Vagina (tissue), 2 donors: ENCODE measurements around the gene VTCN1. TPM values are rescaled to one million over a fixed set of nuclear protein-coding genes. Genes with fewer than 3 reads are reported as not detected.

ENCODE experiments used
- DNase-seq, 2 donors: peaks; one replicate each; pipeline ENCODE4 v3.0.0-alpha.2; 2017; ENCODE audit errors: extremely low spot score in 2 of 2
- H3K27ac ChIP-seq: fragments of 200-600 bp; sonication (generic); one replicate; pipeline ENCODE4 v1.5.1; 2019
- H3K27me3 ChIP-seq: fragments of 200-600 bp; sonication (generic); one replicate; pipeline ENCODE4 v1.5.1; 2019
- H3K36me3 ChIP-seq, 2 donors: fragments of 200-600 bp; sonication (generic); one replicate each; pipeline ENCODE4 v1.5.1; 2017 to 2019
- H3K4me1 ChIP-seq: fragments of 200-600 bp; sonication (generic); one replicate; pipeline ENCODE4 v1.5.1; 2019
- H3K4me3 ChIP-seq, 2 donors: fragments of 200-600 bp; sonication (generic); 1 replicate in 1 of 2; 2 replicates in 1 of 2; pipeline ENCODE4 v1.5.1; 2016 to 2019
- H3K9me3 ChIP-seq: fragments of 200-600 bp; sonication (generic); one replicate; pipeline ENCODE4 v1.5.1; 2019
- POLR2A ChIP-seq, 2 donors: fragments of 450-650 bp; IDR thresholded peaks; one replicate each; pipeline ENCODE4 v1.6.1; 2017; ENCODE audit warnings: antibody characterized with exemption in 2 of 2, mild to moderate bottlenecking in 2 of 2, moderate library complexity in 2 of 2
- POLR2AphosphoS5 ChIP-seq, 2 donors: sonication (generic); formaldehyde crosslinking; IDR thresholded peaks; one replicate each; pipeline ENCODE4 v1.9.0; 2017; ENCODE audit warnings: antibody characterized with exemption in 2 of 2, mild to moderate bottlenecking in 2 of 2, low read depth in 1 of 2; ENCODE audit not compliant: insufficient read depth in 1 of 2
- intact Hi-C: fragments of 100-400 bp; cut with DNase I; formaldehyde crosslinking; loops from one replicate; pipeline ENCODE4 v1.15.1; 2023
- total RNA-seq: library from RNA; depleted of rRNA; stranded (reverse); fragments of >200 nt; gene quantifications from one replicate; pipeline ENCODE4 v1.2.3, GENCODE V29; 2016
- TF ChIP-seq, protein P1 (sequence below), 3 experiments: fragments of 450-650 bp in 2 of 3; fragments of 200-600 bp in 1 of 3; sonication (generic) in 1 of 3; IDR thresholded peaks; one replicate each; pipeline ENCODE4 v1.5.1; 2017 to 2019; ENCODE audit warnings: antibody characterized with exemption in 3 of 3, mild to moderate bottlenecking in 2 of 3, moderate library complexity in 2 of 3

The VTCN1 gene
- total RNA-seq, 1 donor from 2014 or later, result not detected

DNA sequence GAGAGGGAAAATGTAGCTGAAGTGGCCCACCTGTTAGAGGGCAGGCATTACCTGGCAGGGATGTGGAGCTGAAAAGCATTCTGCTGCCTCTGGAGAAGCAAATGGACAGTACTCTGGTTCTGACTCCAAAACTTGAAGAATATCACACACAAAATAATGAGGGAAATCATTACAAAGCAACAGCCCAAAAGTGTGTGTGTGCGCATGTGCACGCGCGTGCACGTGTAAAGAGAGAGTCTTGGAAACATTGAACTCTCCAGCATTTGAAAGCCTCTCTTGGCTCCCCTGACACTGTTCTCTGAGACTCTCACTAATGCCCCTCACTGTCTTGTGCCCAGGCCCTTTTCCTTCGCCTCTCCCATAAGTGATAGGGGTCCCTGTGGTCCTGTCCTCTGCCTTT lies 2.3 kb upstream of the VTCN1 start:
- Histone ChIP-seq H3K4me1 (no peaks in the 10 kb centered on the region), H3K27me3 (no peaks in the 10 kb centered on the region), H3K27ac (no peak overlapping the region), H3K9me3 (no peaks in the 10 kb centered on the region), H3K4me3 (no peak overlapping the region), H3K36me3 (no peaks in the 10 kb centered on the region)
- DNase-seq, result no peak
- intact Hi-C loops, result no loop called here
- no peak for TF ChIP-seq POLR2AphosphoS5 (IDR thresholded peaks at IDR 0.05; ENCODE audit: insufficient read depth in 1 of 2, low read depth in 1 of 2)

DNA sequence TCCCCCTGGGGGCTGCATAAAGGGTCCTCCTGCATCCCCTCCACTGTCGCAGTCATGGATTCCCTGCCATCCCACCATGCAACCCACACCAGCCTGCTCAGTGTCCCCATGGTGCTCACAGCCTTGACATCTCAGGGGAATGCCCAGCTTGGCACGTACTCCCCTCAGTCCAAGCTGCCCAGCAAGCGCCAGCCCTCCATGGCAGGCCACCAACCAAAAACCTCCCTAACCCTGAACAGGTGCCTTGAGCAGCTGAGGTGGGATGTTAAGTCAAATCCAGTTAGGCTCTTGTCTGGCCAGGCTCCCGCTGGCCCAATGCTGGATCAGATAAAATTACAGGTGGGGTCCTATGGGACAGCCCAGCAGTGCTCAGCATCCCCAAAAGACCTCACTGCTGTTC lies 341 bp downstream of the VTCN1 start:
- no peak for DNase-seq
- Histone ChIP-seq H3K27me3 (no peaks in the 10 kb centered on the region), H3K36me3 (no peaks in the 10 kb centered on the region), H3K4me1 (no peaks in the 10 kb centered on the region), H3K27ac (no peak overlapping the region), H3K4me3 (no peak overlapping the region), H3K9me3 (no peaks in the 10 kb centered on the region)
- TF ChIP-seq POLR2A (IDR thresholded peaks at IDR 0.05) (no peak), POLR2AphosphoS5 (IDR thresholded peaks at IDR 0.05; ENCODE audit: insufficient read depth in 1 of 2, low read depth in 1 of 2) (no peak)
- TF ChIP-seq, protein P1, sequence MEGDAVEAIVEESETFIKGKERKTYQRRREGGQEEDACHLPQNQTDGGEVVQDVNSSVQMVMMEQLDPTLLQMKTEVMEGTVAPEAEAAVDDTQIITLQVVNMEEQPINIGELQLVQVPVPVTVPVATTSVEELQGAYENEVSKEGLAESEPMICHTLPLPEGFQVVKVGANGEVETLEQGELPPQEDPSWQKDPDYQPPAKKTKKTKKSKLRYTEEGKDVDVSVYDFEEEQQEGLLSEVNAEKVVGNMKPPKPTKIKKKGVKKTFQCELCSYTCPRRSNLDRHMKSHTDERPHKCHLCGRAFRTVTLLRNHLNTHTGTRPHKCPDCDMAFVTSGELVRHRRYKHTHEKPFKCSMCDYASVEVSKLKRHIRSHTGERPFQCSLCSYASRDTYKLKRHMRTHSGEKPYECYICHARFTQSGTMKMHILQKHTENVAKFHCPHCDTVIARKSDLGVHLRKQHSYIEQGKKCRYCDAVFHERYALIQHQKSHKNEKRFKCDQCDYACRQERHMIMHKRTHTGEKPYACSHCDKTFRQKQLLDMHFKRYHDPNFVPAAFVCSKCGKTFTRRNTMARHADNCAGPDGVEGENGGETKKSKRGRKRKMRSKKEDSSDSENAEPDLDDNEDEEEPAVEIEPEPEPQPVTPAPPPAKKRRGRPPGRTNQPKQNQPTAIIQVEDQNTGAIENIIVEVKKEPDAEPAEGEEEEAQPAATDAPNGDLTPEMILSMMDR (IDR thresholded peaks at IDR 0.05), result no peak
- intact Hi-C loops, result no loop called here

DNA sequence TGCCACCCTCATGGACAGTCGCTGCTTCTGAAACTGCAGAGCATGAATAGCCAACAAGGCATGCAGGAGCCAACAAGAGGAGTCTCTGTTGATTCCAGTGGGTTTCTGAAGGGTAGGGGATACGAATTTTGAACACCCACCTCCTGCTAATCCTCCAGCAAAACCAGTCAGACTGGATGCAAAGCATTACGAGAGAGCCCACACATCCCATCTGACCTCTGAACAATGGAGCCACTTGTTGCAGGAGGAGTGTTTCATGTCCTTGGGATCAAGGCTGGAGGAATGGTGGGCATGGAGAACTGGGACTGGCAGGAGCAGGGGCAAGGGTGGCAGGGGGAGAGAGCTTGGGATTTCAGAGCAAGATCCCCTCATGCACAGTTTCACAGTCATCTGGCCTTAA lies 1.6 kb downstream of the VTCN1 start:
- no peaks in the 10 kb centered on the region for H3K4me1 ChIP-seq
- no peaks in the 10 kb centered on the region for H3K36me3 ChIP-seq
- H3K27ac ChIP-seq, result no peak overlapping the region
- intact Hi-C loops, result no loop called here
- no peaks in the 10 kb centered on the region for H3K9me3 ChIP-seq
- TF ChIP-seq POLR2AphosphoS5 (IDR thresholded peaks at IDR 0.05; ENCODE audit: insufficient read depth in 1 of 2, low read depth in 1 of 2), result no peak
- no peak for DNase-seq
- H3K27me3 ChIP-seq, result no peaks in the 10 kb centered on the region
- H3K4me3 ChIP-seq, result no peak overlapping the region

DNA sequence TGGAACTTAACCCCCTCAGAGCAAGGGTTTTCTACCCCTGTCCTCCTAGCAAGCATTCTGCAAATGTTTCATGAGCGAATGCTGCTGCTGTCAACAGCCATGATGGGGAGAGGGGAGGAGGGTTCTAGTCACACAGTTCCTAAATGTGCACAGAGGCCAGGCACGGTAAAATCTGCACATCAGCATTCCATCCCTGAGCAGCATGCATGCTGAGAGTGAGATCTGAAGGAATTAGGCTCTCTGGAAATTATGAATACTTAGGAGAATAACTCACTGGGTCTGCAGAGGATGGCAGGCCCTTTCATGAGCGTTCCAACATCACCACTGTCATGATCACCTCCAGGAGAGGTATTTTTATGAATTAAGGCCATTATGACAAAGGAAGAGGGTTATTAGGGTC lies 2.1 kb downstream of the VTCN1 start:
- Histone ChIP-seq H3K36me3 (no peaks in the 10 kb centered on the region), H3K9me3 (no peaks in the 10 kb centered on the region), H3K27me3 (no peaks in the 10 kb centered on the region), H3K27ac (no peak overlapping the region), H3K4me1 (no peaks in the 10 kb centered on the region), H3K4me3 (no peak overlapping the region)
- no peak for TF ChIP-seq POLR2A (IDR thresholded peaks at IDR 0.05)
- no peak for TF ChIP-seq POLR2AphosphoS5 (IDR thresholded peaks at IDR 0.05; ENCODE audit: insufficient read depth in 1 of 2, low read depth in 1 of 2)
- TF ChIP-seq, protein P1 (IDR thresholded peaks at IDR 0.05), result no peak
- intact Hi-C loops, result no loop called here
- DNase-seq, result no peak

DNA sequence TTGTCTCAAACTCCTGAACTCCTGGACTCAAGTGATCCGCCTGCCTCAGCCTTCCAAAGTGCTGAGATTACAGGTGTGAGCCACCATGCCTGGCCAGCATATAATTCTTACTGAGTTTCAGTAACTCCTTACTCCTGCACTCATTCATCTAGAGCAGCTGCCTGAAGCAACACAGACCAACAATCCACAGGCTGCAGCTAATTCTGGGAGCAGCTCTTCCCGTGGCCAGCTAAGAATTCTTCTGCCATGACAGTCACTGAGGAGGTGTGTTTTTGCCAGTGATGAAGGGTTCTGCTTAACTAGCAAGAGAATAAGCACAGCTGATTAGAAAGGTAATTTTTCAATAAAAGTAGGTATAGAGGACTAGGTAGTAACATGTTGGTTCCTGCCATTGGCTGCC lies 5.4 kb downstream of the VTCN1 start:
- Histone ChIP-seq H3K4me1 (no peaks in the 10 kb centered on the region), H3K36me3 (no peaks in the 10 kb centered on the region), H3K9me3 (no peaks in the 10 kb centered on the region), H3K27me3 (no peaks in the 10 kb centered on the region), H3K27ac (no peak overlapping the region), H3K4me3 (no peak overlapping the region)
- no peak for TF ChIP-seq POLR2AphosphoS5 (IDR thresholded peaks at IDR 0.05; ENCODE audit: insufficient read depth in 1 of 2, low read depth in 1 of 2)
- no peak for TF ChIP-seq POLR2A (IDR thresholded peaks at IDR 0.05)
- TF ChIP-seq, protein P1 (IDR thresholded peaks at IDR 0.05), result no peak
- intact Hi-C loops, result no loop called here
- no peak for DNase-seq

DNA sequence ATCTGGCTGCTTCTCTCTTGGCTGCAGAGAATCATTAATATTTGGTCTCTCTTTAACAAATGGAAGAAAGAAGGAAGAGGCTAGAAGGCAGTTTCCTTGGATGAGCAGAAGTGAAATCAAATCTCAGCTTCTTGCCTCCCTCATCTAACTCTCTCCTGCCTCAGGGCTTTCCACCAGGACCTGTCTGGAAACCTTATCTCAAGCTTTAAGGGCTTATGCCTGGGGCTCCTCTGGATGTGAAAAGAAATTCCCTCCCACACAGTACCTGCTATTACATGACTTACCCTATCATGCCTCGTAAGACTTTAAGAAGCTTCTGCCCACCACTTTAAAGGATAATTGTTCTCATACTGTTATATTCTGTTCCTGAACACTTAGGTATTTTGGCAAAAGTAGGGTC lies 8.9 kb downstream of the VTCN1 start:
- H3K4me1 ChIP-seq, result no peaks in the 10 kb centered on the region
- H3K27ac ChIP-seq, result no peak overlapping the region
- H3K36me3 ChIP-seq, result no peaks in the 10 kb centered on the region
- TF ChIP-seq POLR2AphosphoS5 (IDR thresholded peaks at IDR 0.05; ENCODE audit: insufficient read depth in 1 of 2, low read depth in 1 of 2) (no peak), POLR2A (IDR thresholded peaks at IDR 0.05) (no peak)
- TF ChIP-seq, protein P1 (IDR thresholded peaks at IDR 0.05), result no peak
- no peaks in the 10 kb centered on the region for H3K9me3 ChIP-seq
- H3K27me3 ChIP-seq, result no peaks in the 10 kb centered on the region
- intact Hi-C loops, result no loop called here
- no peak overlapping the region for H3K4me3 ChIP-seq
- no peak for DNase-seq
